VCaP (cell line): ENCODE data around the gene SH2D3A.
"Not testable (repeated sequence)": the region's sequence is repeated elsewhere in the genome, so short reads cannot be mapped to it uniquely, and the experiment has no call there.

Experiments used
- H3K27ac ChIP-seq: fragments of 450-650 bp; 2 replicates; pipeline ENCODE4 v1.5.1; 2017
- TF ChIP-seq, protein P1 (sequence below): fragments of 450-650 bp; conservative IDR thresholded peaks from 2 replicates; pipeline ENCODE4 v1.5.1; 2017; ENCODE audit warnings: mild to moderate bottlenecking, moderate library complexity

SH2D3A gene

DNA sequence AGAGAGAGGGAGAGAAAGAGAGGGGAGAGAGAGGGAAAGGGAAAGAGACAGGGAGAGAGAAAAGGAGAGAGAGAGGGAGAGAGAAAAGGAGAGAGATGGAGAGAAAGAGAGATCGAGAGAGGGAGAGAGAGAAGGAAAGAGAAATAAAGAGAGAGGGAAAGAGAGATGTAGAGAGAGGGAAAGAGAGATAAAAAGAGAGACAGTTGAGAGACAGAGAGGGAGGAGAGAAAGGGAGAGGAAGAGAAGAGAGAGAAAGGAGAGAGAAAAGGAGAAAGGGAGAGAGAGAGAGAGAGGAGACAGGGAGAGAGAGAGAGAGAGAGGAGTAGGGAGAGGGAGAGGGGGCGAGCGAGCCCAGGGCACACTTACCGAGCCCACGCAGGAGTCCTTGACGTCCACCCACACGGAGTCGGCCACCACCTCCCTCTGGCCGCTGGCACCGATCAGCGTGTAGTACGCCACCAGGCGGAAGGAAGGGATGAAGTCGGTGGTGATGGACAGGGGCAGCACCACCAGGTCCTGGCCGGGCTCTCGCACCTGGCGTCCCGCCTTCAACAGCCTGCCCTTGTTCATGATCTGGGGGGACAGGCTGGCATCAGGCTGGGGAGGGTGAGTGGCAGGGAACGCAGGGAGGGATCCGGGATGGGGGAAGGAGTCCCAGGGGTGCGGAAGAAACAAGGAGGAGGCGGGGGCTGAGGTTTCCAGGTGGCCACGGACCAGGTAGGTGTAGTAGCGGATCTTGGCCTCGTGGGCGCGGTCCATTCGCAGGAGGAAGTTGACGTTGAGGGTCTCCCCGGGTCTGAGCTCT lies 56.8 kb downstream of the SH2D3A start:
- H3K27ac ChIP-seq: no peak overlapping the region
- TF ChIP-seq, protein P1, sequence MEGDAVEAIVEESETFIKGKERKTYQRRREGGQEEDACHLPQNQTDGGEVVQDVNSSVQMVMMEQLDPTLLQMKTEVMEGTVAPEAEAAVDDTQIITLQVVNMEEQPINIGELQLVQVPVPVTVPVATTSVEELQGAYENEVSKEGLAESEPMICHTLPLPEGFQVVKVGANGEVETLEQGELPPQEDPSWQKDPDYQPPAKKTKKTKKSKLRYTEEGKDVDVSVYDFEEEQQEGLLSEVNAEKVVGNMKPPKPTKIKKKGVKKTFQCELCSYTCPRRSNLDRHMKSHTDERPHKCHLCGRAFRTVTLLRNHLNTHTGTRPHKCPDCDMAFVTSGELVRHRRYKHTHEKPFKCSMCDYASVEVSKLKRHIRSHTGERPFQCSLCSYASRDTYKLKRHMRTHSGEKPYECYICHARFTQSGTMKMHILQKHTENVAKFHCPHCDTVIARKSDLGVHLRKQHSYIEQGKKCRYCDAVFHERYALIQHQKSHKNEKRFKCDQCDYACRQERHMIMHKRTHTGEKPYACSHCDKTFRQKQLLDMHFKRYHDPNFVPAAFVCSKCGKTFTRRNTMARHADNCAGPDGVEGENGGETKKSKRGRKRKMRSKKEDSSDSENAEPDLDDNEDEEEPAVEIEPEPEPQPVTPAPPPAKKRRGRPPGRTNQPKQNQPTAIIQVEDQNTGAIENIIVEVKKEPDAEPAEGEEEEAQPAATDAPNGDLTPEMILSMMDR: no peak

DNA sequence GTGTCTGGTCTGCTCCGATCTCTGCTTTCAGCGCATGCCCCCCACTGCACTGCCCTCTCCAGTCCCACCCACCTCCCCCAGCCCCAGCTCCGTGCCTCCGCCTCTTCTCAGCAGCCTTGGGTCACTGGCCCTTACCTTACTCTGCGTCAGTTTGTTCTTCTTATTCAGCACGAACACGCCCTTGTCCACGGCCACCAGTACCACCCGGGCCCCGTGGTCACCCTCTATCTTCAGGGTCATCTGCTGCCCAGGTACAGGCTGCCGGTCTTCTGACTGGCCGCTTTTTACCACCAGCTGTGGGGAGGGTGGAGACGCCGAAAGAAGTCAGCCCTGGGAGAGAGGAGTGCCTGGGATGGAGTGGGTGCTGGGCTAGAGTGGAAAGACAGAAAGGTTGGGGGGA lies 57.7 kb downstream of the SH2D3A start:
- H3K27ac ChIP-seq: no peak overlapping the region
- TF ChIP-seq, protein P1: no peak

DNA sequence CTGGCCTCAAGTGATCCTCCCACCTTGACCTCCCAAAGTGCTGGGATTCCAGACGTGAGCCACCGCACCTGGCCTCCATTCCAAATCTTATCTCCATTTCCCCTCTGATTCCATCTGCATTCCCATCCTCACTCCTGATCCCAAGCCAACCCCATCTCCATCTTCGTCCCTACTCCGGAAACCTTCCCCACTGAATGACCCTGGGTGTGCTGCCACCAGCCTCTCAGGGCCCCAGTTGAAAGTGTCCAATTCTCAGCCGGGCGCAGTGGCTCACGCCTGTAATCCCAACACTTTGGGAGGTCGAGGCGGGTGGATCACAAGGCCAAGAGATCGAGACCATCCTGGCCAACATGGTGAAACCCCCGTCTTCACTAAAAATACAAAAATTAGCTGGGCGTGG lies 58.3 kb downstream of the SH2D3A start:
- not testable (repeated sequence) for H3K27ac ChIP-seq

DNA sequence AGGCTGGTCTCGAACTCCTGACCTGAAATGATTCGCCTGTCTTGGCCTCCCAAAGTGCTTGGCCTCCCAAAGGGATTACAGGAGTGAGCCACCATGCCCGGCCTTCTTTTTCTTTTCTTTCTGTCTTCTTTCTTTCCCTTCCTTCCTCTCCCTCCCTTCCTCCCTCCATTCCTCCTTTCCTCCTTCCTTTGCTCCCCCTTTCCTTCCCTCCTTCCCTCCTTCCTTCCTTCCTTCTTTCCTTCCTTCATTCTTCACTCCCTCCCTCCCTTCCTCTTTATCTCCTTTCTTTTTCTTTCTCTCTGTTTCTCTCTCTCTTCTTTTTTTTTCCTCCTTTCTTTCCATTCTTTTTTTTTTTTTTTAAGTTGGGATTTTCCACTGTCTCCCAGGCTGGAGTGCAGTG lies 58.9 kb downstream of the SH2D3A start:
- TF ChIP-seq, protein P1: no peak
- H3K27ac ChIP-seq: no peak overlapping the region

DNA sequence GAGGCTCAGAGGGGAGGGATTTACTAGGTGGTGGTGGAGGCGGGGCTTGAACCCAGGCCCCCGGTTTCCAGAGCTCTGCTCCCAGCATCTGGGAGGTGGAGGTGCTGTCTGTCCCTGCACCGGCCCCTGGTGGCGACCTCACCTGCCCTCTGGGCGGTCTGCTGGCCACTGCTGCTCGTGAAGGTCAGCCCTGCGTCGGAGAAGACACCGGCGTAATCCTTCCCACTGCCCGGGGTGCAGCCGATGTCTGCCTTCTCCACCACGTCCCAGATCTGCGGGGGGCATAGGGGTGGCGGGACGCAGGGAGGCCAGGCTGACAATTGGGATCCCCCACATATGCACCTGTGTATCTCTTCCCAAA lies 59.6 kb downstream of the SH2D3A start:
- TF ChIP-seq, protein P1: no peak
- H3K27ac ChIP-seq: no peak overlapping the region

DNA sequence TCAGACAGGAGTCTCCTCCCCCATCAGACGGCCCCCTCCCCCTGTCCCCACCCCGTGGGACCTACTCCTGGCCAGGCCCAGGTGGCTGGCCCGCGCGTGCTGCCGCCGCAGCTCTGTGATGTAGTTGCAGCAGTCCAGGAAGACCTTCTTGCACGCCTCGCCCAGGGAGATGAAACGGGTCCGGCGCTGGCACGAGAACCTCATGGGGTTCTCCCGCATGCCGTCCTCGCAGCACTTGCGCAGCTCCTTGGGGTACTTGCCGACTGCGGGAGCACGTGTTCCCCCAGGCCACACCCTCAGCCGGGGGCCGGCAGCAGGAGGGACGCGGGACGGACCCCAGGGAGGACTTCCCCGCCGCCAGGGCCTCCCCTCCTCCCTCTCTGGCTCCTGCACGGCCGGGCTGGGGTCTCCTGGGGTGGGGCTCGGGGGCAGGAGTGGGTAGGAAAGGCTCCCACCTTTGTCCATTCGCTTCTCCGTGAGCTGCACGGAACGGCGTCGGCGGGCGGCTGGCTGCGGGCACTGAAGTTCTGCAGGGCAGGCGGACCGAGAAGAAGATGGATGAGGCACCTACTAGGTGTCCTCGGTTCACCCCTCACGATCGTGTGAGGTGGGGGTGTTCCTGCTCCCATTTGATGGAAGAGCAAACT lies 60.1 kb downstream of the SH2D3A start:
- H3K27ac ChIP-seq: no peak overlapping the region
- TF ChIP-seq, protein P1: no peak

DNA sequence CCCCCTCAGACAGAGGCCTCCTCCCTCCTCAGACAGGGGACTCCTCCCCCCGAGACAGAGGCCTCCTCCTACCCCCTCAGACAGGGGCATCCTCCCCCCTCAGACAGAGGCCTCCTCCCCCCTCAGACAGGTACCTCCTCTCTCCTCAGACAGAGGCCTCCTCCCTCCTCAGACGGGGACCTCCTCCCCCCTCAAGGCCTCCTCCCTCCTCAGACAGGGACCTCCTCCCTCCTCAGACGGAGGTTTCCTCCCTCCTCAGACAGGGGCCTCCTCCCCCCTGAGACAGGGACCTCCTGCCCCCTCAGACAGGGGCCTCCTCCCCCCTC lies 60.6 kb downstream of the SH2D3A start:
- H3K27ac ChIP-seq: no peak overlapping the region
- TF ChIP-seq, protein P1: no peak

DNA sequence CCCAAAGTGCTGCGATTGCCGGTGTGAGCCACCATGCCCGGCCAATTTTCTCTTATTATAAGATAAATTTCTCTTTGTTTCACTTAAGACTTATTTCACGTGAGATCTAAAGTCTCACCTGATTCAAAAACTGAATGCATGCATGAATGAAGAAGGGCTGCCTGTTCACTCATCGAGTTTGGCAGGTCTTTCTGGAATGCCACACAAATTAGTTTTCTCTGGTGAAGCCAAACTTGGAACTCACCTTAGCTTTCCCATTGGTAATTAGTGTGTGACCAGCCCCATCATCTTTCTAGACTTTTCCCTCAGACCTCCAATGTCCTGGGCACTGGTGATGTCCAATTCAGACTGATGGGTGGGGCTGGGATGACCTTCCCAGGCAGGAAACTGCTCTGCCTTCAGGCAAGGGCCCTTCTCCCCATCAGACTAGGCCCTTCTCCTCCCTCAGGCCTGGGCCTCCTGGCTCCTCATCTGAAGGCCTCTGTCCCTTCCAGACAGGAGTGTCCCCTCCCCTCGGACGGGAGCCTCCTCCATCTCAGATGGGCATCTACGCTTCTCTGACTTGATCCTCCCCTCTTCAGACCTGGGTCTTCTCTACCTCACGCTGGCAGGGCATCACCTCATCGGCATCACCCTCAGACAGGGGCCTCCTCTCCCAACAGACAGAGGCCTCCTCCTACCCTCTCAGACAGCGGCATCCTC lies 61.2 kb downstream of the SH2D3A start:
- no peak overlapping the region for H3K27ac ChIP-seq
- TF ChIP-seq, protein P1: no peak
